NCI-H1694 (cell line): ENCODE results near the gene ZNF652.
"Not testable (repeated sequence)": the region's sequence is repeated elsewhere in the genome, so short reads cannot be mapped to it uniquely, and the experiment has no call there.

Source experiments
- DNase-seq: peaks from one replicate; lab custom pipeline; 2025; lab: John Stamatoyannopoulos, UW

ZNF652 gene

GRCh38 chr17:49315551-49316257 is 46.3 kb downstream of the ZNF652 start:
- peak; percentile 88 for DNase-seq

GRCh38 chr17:49312722-49313121 is 49.3 kb downstream of the ZNF652 start:
- DNase-seq: no peak

GRCh38 chr17:49299996-49300395 is 62.1 kb downstream of the ZNF652 start:
- DNase-seq: no peak

- no peak for DNase-seq
Measured at GRCh38 chr17:49298371-49298976, 63.6 kb downstream of the ZNF652 start.

- no peak for DNase-seq
Measured at GRCh38 chr17:49297141-49297540, 64.9 kb downstream of the ZNF652 start.

GRCh38 chr17:49294122-49294521 is 67.9 kb downstream of the ZNF652 start:
- no peak for DNase-seq

GRCh38 chr17:49292901-49293300 is 69.1 kb downstream of the ZNF652 start:
- DNase-seq: no peak

GRCh38 chr17:49291929-49292328 is 70.1 kb downstream of the ZNF652 start:
- no peak for DNase-seq

GRCh38 chr17:49290690-49291359 is 71.2 kb downstream of the ZNF652 start:
- DNase-seq: peak; percentile 41

GRCh38 chr17:49288388-49288787 is 73.7 kb downstream of the ZNF652 start:
- no peak for DNase-seq

GRCh38 chr17:49287481-49287880 is 74.6 kb downstream of the ZNF652 start:
- DNase-seq: no peak

- DNase-seq: not testable (repeated sequence)
Measured at GRCh38 chr17:49286261-49286973, 75.6 kb downstream of the ZNF652 start.

GRCh38 chr17:49285716-49286115 is 76.3 kb downstream of the ZNF652 start:
- no peak for DNase-seq

GRCh38 chr17:49280918-49281317 is 81.1 kb downstream of the ZNF652 start:
- no peak for DNase-seq

- DNase-seq: no peak
Measured at GRCh38 chr17:49280061-49280460, 82.0 kb downstream of the ZNF652 start.

- DNase-seq: not testable (repeated sequence)
Measured at GRCh38 chr17:49279263-49280015, 82.6 kb downstream of the ZNF652 start.

GRCh38 chr17:49278076-49278475 is 84.0 kb downstream of the ZNF652 start:
- no peak for DNase-seq

GRCh38 chr17:49277638-49278037 is 84.4 kb downstream of the ZNF652 start:
- DNase-seq: no peak

- DNase-seq: not testable (repeated sequence)
Measured at GRCh38 chr17:49275981-49276380, 86.1 kb downstream of the ZNF652 start.

GRCh38 chr17:49269356-49269755 is 92.7 kb downstream of the ZNF652 start:
- no peak for DNase-seq

GRCh38 chr17:49267912-49268311 is 94.1 kb downstream of the ZNF652 start:
- no peak for DNase-seq

- no peak for DNase-seq
Measured at GRCh38 chr17:49266233-49266632, 95.8 kb downstream of the ZNF652 start.
